ENCODE results near the gene CNTFR. TPM values are rescaled to one million over a fixed set of nuclear protein-coding genes. Genes with fewer than 3 reads are reported as not detected.

Gene CNTFR
- total RNA-seq, 4 donors from 2014 or later = 1.7 to 24.6 (median 15.6) TPM

GRCh38 chr9:34501889-34502425 lies 87.6 kb downstream of the CNTFR start:
- Histone ChIP-seq H3K36me3 (no peaks in the 10 kb centered on the region), H3K9me3 (no peaks in the 10 kb centered on the region), H3K4me3 (no peak overlapping the region), H3K4me1 (no peaks in the 10 kb centered on the region), H3K27ac (no peak overlapping the region), H3K27me3 (no peaks in the 10 kb centered on the region)
- TF ChIP-seq, protein P1, sequence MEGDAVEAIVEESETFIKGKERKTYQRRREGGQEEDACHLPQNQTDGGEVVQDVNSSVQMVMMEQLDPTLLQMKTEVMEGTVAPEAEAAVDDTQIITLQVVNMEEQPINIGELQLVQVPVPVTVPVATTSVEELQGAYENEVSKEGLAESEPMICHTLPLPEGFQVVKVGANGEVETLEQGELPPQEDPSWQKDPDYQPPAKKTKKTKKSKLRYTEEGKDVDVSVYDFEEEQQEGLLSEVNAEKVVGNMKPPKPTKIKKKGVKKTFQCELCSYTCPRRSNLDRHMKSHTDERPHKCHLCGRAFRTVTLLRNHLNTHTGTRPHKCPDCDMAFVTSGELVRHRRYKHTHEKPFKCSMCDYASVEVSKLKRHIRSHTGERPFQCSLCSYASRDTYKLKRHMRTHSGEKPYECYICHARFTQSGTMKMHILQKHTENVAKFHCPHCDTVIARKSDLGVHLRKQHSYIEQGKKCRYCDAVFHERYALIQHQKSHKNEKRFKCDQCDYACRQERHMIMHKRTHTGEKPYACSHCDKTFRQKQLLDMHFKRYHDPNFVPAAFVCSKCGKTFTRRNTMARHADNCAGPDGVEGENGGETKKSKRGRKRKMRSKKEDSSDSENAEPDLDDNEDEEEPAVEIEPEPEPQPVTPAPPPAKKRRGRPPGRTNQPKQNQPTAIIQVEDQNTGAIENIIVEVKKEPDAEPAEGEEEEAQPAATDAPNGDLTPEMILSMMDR (IDR thresholded peaks at IDR 0.05) = no peak
- TF ChIP-seq POLR2A (IDR thresholded peaks at IDR 0.05) = no peak
- DNase-seq = no peak

Other genes with a start within 250 kb of the CNTFR start
- gene MYORG, start 212.8 kb downstream of the CNTFR start, total RNA-seq = 10 to 100 TPM in 3 of 4 donors, 1 to 10 TPM in 1; 7.4 to 97.2 (median 88.3) TPM
- gene FAM219A, start 131.2 kb downstream of the CNTFR start, total RNA-seq = 10 to 100 TPM in 2 of 4 donors, 1 to 10 TPM in 2; 6.0 to 13.2 (median 9.5) TPM
- gene DNAI1, start 130.9 kb downstream of the CNTFR start, total RNA-seq = not detected
- 1 to 10 TPM in 2 of 4 donors, not detected in 2; 1.8 to 3.3 TPM for gene ENHO, start 66.7 kb downstream of the CNTFR start, total RNA-seq
- gene RPP25L, start 22.4 kb upstream of the CNTFR start, total RNA-seq = 10 to 100 TPM; 28.9 to 83.5 (median 54.8) TPM
- 10 to 100 TPM; 37.4 to 70.1 (median 47.5) TPM for gene DCTN3, start 30.8 kb upstream of the CNTFR start, total RNA-seq
- under 1 TPM in 1 of 4 donors, not detected in 3; 0.53 TPM for gene ARID3C, start 39.3 kb upstream of the CNTFR start, total RNA-seq
- gene SIGMAR1, start 48.1 kb upstream of the CNTFR start, total RNA-seq = 100 to 1,000 TPM in 3 of 4 donors, 10 to 100 TPM in 1; 63.5 to 138 (median 111) TPM
- gene GALT, start 57.0 kb upstream of the CNTFR start, total RNA-seq = 100 to 1,000 TPM; 111 to 310 (median 185) TPM
- 10 to 100 TPM; 37.8 to 98.3 (median 58.0) TPM for gene IL11RA, start 62.5 kb upstream of the CNTFR start, total RNA-seq
- not detected for gene CCL27, start 72.9 kb upstream of the CNTFR start, total RNA-seq
- gene CCL19, start 101.6 kb upstream of the CNTFR start, total RNA-seq = not detected
- gene CCL21, start 120.4 kb upstream of the CNTFR start, total RNA-seq = 10 to 100 TPM; 54.7 to 85.2 (median 70.3) TPM

Measured in Peyer's patch (tissue), 4 donors.